HG03280 (cell line): ENCODE data around the gene DDIT4.
"Not testable (repeated sequence)": the region's sequence is repeated elsewhere in the genome, so short reads cannot be mapped to it uniquely, and the experiment has no call there.

Experiments
- ATAC-seq: cut with Tn5 transposase; IDR thresholded peaks from one replicate; pipeline ENCODE4 v1.9.1; 2021; ENCODE audit warnings: mild to moderate bottlenecking, moderate library complexity; ENCODE audit not compliant: unreplicated experiment

Gene DDIT4

DNA sequence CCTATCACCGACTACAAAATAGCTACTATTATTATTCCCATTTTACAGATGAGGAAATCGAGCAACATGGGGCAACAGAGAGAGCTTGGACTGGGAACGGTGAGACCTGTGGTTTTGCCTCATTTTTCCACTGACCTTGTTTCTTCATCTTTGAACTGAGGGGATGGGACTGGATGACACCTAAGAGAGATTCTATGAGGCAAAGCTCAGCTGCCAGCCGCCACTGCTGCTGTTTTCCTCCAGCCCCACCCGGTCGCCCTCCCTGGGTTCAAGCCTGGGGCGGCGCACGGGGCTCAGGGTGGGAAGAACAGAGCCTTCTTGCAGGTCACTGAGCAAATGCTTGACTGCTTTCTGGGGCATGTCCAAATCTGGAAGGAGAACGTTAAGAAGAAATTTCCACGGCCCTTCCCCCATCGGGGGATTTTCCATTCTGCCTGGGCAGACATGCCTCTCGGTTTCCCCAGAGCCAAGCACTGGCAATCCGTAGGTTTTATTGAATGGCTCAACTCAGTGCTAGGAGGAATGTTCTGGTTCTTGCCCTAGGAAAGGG, 12.3 kb downstream of the DDIT4 start:
- ATAC-seq: no peak

- no peak for ATAC-seq
Observed at GRCh38 chr10:72291019-72291532, 17.4 kb downstream of the DDIT4 start.

DNA sequence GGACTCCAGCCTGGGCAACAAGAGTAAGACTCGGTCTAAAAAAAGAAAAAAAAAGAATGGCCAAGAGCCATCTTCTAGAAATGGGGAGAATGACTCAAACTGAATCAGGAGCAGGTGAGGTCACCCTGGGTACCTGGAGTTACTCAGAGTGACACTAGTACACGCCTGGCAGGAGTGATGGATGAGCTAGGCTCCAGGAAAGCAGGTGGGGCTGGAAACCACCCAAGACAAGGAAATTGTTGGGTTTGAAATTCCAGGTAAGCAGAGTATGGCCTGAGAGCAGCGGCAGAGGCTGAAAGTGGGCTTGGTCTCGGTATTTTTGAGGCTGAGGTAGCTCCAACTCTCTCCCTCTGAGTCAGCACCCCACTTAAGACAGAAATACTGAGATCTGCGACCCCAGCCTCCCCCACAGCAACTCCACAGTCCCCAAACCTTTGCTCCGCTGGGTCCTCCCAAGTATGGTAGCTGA, 18.5 kb downstream of the DDIT4 start:
- no peak for ATAC-seq

- no peak for ATAC-seq
Observed at GRCh38 chr10:72295330-72295910, 21.7 kb downstream of the DDIT4 start.

GRCh38 chr10:72296829-72297280, 23.1 kb downstream of the DDIT4 start:
- not testable (repeated sequence) for ATAC-seq

- peak; percentile 57 for ATAC-seq
Observed at GRCh38 chr10:72297281-72297804, 23.6 kb downstream of the DDIT4 start.

DNA sequence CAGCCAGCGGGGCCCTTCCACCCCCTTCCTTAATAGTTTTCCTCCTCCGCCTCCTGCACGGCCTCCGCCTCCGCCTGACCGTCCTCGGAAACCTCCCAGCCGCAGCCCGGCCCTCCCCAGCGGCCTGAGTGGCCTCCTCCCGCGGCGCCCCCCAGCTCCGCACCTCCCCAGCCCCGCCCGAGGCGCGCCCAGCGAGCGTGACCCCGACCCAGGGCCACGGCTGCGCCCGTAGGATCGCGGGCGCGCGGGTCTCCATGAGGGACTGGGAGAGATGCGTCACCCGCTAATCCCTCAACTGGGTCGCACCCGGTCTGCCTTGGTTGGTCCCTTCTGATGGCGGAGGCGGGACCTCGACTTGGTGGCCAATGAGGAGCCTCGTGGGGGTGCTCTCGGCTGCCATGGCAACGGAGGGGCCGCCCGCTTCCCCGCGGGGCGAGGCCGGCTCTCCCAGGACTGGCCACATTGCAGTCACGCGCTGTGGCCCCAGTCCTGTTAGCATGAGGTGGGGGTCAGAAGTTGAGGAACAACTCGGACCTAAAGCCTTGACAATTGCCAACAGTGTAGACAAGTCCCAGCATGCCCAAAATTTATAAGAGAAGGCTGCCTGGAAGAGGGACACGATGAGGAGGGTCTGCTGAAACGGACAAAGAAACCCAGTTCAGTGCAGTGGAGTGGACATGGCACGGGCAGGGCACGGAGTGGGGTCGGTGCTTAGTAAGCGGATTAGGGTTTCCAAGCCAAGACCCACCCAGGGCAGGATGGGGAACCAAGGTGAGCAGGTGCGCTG, 24.3 kb downstream of the DDIT4 start:
- ATAC-seq: peak; percentile 76

GRCh38 chr10:72298592-72299519, 25.1 kb downstream of the DDIT4 start:
- no peak for ATAC-seq

- ATAC-seq: no peak
Observed at GRCh38 chr10:72303424-72304128, 29.9 kb downstream of the DDIT4 start.

DNA sequence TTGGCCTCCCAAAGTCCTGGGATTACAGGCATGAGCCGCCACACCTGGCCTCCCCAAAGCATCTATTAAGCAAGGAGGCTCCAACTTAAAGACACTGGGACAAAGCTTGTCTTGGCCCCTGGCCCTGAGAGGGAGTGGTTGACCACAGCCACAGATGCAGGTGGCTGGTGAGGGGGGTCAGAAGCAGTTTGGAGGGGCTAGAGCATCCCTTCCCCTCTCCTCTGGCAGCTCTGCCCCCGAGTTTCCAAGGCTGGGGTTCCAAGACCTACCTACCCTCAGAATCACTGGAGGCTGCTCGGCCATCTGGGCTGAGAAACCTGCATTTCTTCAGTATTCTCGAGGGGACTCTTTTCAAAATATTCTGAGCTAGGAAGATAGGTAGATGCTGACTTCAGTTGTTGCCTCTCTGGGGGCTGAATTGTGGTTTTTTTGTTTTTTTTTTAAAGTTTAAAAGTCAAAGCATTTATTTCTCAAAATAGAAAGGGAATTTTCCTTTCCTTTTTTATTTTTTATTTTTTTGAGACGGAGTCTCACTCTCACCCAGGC, 32.6 kb downstream of the DDIT4 start:
- no peak for ATAC-seq

GRCh38 chr10:72307711-72308110, 34.0 kb downstream of the DDIT4 start:
- ATAC-seq: not testable (repeated sequence)

- ATAC-seq: no peak
Observed at GRCh38 chr10:72308320-72308987, 34.7 kb downstream of the DDIT4 start.

GRCh38 chr10:72309290-72310240, 35.8 kb downstream of the DDIT4 start:
- no peak for ATAC-seq

DNA sequence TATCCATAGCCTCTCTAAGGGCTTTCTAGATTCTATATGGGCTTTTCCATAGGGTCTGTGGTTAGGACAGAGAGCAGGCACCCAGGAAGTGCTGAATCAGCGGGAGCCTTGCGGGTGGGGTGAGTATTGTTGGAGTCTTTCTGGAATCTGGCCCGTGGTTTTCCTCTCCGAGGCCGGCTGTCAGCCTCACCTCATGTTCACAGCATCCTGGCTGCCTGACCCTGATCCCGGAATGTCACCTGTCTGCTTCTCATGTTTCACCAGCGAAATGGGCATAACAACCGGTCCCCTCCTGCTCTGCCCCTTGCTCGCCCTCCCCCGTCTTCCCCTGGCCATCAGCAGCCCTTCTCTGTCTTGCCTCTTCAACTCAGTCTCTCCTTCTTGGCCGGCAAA, 36.5 kb downstream of the DDIT4 start:
- no peak for ATAC-seq

GRCh38 chr10:72310636-72311035, 36.9 kb downstream of the DDIT4 start:
- no peak for ATAC-seq

GRCh38 chr10:72311667-72312066, 37.9 kb downstream of the DDIT4 start:
- no peak for ATAC-seq

GRCh38 chr10:72312865-72313391, 39.2 kb downstream of the DDIT4 start:
- ATAC-seq: no peak

- ATAC-seq: no peak
Observed at GRCh38 chr10:72314263-72314662, 40.5 kb downstream of the DDIT4 start.
